ENCODE measurements around the gene CNP. TPM values are rescaled to one million over a fixed set of nuclear protein-coding genes. Genes with fewer than 3 reads are reported as not detected.

CNP gene
- total and polyA plus RNA-seq, 2 of the 8 experiments (the other 6 are each of a cell fraction or from before 2014, with no cell fraction given): 21.9 to 60.6 TPM

DNA sequence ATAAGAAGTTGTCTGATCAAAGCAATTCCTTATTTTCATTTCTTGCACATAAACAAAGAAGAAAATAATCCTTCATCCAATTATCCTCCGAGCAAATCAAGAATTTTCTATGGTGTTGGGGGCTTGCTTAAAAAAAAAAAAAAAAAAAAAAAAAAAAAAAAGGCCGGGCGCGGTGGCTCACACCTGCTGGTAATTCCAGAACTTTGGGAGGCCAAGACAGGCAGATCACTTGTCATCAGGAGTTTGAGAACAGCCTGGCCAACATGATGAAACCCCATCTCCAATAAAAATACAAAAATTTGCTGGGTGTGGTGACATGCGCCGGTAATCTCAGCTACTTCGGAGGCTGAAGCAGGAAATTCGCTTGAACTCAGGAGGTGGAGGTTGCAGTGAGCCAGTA is 19.3 kb downstream of the CNP start (continued):
- TF ChIP-seq HDAC2 (IDR thresholded peaks at IDR 0.05; ENCODE audit: borderline replicate concordance in 1 of 2, low read depth in 2 of 2, low read length in 2 of 2): no peak

Measured in H1 (cell line).